AG08396 (cell line): ENCODE data around the gene ENTPD5.
A peak's percentile ranks its signal among the peaks of the same experiment; 100 is the strongest.
"Not testable (repeated sequence)": the region's sequence is repeated elsewhere in the genome, so short reads cannot be mapped to it uniquely, and the experiment has no call there.

Experiments used
- DNase-seq: peaks from one replicate; pipeline ENCODE4 v3.0.0; 2012; ENCODE audit warnings: low spot score, mixed read lengths

The ENTPD5 gene

DNA sequence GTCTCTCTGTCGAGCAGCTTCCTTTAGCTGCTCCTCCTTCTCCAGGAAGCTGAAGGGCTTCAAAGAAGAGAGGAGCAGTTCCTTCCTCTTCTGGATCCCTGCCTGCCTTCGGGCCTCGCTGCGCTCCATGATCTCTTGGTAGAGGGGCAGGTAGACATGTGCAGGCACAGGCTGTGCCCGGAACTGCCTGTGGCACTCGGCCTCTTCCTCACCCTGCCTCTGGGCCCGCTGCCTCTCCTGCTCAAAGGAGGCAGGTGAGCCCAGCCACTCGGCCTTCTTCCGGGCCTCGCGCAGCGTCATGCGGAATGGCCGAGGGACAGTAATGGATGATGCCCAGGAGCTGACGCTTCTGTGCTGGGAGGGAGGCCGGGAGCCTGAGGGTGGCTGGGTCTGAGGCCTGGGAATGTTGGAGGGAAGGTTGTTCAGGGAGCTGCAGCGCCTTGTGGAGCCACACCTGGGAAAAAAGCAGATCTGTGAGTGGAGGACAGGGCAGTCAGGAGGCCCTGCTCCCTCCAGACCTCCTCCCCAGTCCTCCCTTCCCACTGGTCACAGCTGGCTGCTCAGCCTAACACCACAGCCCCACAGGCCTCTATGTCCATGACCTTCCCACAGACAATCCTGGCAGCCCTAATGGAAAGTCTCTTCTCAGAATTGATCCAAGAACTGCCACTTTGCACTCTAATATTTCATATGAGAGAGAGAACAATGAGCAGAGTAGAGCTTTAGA, 74.5 kb downstream of the ENTPD5 start:
- DNase-seq: no peak

DNA sequence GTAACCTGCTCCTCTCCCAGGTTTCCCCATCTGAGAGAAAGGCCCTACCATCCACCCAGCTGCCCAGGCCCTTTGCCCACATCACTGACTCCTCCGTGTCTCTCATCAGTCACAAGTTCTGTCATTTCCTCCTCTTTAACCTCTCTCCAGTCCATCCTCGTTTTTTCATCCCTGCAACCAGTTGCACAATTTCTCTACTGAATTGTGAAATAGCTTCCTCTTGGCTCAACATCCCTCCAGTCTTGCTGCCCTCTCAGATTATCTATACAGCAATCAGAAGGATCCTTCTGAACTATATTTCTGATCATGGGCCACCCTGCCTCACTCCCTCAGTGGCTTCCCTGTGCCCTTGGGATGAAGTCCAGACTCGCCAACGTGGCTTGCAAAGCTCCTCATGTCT, 76.0 kb downstream of the ENTPD5 start:
- peak; percentile 66 for DNase-seq

- no peak for DNase-seq
Observed at GRCh38 chr14:73942180-73942579, 76.9 kb downstream of the ENTPD5 start.

- no peak for DNase-seq
Observed at GRCh38 chr14:73937012-73937411, 82.1 kb downstream of the ENTPD5 start.

GRCh38 chr14:73936548-73936947, 82.5 kb downstream of the ENTPD5 start:
- no peak for DNase-seq

DNA sequence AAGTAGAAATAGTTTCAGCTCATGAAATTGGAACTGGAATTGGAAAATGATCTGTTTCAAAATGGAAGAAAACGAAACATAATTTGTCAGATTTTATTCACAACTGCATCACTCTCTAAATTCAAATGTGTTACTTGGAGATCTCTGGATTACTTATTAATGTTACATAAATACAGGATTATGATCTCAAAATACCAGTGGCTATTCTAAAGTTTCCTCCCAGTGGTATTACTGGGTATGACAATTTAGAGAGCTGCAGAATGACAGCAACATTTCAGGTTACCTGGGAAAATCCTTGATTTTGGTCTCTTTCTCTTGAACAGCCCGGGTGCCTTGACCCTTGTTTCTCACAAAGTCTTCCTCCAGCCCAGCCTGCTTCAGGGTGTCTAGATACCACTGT, 83.4 kb downstream of the ENTPD5 start:
- DNase-seq: peak; percentile 24

DNA sequence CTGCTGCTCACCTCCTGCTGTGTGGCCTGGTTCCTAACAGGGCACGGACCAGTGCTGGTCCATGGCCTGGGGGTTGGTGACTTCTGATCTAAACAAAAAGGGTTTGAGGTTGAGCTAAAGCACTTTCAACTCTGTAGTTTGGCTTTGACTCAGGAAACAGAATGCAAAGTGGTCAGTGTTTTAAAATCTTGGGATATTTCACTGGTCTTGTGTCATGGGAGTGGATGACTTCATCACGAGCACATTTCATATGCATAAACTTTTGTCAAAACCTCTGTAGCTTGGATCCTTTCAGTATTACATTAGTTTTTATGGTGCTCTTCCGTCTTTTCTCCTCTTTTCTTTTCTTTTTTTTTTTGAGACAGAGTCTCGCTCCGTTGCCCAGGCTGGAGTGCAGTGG, 94.8 kb downstream of the ENTPD5 start:
- peak; percentile 36 for DNase-seq

GRCh38 chr14:73919457-73919856, 99.6 kb downstream of the ENTPD5 start:
- DNase-seq: not testable (repeated sequence)

- DNase-seq: no peak
Observed at GRCh38 chr14:73916324-73916723, 102.8 kb downstream of the ENTPD5 start.

DNA sequence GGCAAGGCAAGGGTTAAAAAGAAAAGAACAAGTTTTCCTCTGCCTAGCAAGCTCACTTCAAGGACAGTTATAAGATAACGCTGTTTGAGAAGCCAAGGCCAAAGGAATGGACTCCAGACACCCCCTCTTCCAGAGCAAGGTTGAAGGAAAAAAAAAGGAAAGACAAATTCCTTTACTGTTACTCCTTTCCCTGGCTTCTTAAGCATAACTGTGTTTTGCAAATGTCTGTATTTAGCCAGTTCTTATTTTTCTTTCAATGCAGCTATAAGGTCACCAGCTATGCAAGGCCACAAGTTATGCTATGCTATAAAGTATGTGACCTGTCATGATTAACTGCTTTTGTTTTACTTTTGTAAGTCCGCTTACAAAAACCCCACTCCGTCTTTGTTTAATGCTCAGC, 105.8 kb downstream of the ENTPD5 start:
- DNase-seq: no peak

DNA sequence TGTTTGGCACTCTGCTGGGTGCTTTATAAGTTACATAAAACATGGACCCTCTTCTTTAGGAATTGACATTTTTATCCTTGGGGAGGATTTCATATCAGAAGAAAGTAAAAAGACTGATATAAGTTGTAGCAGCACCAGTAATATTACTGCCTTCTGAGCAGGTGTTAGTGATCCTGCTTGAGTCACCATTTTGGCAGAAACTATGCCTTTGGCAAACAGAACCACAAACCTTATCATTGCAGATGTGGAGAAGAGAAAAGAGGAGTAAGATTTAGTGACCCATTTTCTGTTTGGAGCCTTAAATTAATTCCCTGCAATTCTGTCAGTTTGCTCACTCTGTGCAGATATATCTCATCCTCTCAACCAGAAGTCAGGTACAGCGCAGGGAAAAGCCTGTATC, 109.4 kb downstream of the ENTPD5 start:
- DNase-seq: no peak
